ENCODE results near the gene COL23A1. TPM values are rescaled to one million over a fixed set of nuclear protein-coding genes. Genes with fewer than 3 reads are reported as not detected.

The COL23A1 gene
- total RNA-seq, 1 donor from 2014 or later: 0.13 TPM

DNA sequence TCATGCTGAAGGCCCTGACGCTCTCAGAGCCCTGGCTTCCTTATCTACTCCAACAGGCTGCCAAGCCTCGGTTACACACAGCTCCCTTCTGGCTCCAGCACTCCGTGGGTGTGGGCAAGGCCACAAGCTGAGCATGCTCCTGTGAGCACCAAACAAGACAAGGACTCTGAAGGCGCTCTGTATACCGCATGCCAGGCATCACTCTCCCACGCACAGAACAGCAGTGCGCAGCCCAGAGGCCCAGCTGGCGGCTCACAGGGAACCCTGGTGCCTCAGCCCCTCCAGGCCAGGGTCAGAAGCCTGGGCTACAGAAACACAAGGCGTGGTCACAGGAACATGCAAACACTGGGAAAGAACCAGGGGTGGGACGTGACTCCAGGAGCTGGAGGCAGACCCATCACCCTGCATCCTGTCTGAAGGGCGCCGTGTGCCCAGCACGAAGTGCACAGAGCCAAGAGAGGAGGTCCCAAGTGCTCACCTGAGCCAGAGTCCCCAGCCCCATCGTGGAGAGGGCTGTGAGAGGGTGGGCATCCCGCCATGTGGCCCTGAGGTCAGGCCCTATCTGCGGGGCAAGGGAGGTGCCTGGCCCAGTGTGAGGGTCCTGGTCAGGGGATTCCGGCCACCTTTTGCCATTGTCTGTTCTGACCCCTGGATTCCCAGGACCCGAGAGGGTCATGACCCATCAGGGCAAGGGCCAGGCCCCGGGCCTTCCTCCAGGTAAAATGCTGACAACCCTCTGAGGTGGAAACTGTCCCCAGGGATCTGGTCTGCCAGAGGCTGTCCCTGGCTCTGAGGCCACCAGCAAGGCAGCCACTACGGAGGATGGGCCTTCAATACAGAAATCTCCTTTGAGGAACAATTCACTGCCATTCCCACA, 54.7 kb downstream of the COL23A1 start:
- DNase-seq (ENCODE audit: low read depth in 2 of 2): no peak

DNA sequence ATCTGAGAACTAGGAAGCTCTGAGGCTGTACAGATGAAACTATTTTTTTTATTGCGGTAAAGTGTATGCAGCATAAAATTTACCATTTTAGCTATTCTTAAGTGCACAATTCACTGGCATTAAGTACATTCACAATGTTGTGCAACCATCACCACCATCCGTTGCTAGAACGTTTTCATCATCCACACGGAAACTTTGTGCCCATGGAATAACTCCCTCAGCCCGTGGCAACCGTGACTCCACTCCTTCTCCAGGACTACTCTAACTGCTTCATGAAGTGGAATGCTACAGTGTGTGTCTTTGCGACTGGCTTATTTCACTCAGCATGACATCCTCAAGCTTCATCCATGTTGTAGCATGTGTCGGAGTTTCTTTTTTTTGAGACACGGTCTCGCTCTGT, 57.1 kb downstream of the COL23A1 start:
- DNase-seq (ENCODE audit: low read depth in 2 of 2): no peak

DNA sequence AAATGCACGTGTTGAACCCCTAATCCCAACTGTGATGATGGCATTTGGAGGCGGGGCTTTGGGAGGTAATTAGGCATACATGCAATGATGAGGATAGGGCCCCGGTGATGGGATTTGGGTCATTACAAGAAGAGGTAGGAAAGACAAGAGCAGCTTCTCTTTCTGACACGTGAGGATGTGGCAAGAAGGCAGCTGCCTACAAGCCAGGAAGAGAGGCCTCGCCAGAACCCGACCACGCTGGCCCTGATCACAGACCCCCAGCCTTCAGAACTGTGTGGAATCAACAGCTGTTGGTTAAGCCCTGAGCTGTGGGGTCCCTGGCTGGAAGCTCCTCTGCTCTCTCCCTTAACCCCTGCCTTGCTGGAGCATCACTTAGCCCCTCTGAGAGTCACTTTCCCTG, 57.5 kb downstream of the COL23A1 start:
- DNase-seq (ENCODE audit: low read depth in 2 of 2): no peak

DNA sequence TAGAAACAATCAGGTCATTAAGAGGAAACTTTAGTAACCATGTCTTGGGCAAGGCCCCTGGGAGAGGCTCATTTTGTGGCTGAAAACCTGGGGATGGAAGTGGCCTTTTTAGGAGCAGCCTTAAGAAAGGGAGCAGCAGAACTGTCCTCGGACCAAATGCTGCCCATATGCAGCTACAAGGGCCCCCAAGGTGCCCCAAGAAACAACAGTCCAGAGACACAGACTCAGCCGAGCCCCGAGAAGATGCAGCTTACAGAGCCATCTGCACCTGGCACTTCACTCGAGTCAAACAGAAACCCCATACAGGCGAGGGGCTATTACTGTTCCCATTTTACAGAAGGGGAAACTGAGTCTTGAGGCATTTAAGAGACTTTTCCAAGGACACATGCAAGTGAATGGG, 58.0 kb downstream of the COL23A1 start:
- DNase-seq (ENCODE audit: low read depth in 2 of 2): no peak

DNA sequence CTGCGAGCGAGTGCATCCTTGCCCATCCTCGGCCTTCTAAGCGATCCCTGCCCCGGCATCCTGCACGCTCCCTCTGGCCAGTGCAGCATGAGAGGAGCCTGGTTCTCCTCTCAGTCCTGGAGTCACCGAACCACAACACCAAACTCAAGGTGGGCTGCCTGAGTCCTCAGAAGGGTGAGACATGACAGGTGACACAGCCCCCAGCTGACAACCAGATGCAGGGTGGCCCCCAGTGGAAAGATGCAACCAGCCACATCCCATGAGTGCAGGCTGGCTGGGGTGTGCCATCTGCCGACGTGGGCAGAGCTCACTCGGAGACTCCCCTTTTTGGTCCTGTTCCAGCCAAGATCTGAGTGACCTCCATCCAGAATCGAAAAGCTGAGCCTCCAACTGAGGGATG, 58.4 kb downstream of the COL23A1 start:
- DNase-seq (ENCODE audit: low read depth in 2 of 2): no peak

DNA sequence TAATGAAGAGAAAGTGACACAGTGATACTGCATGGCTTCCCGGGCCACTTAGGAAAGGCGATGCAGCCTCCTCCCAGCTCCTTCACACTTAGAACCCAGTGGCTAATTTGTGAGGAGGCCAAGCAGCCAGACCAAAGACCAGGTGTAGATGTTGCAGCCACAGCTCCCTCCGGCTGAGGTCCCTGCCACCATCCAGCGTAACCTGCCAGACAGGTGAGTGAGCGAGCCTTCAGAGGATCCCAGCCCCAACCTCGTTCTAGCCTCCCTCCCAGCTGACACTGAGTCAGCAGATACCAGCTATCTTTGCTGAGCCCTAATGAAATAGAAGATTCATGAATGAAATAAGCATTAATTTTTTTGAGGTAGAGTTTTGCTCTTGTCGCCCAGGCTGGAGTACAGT, 59.7 kb downstream of the COL23A1 start:
- no peak for DNase-seq (ENCODE audit: low read depth in 2 of 2)

DNA sequence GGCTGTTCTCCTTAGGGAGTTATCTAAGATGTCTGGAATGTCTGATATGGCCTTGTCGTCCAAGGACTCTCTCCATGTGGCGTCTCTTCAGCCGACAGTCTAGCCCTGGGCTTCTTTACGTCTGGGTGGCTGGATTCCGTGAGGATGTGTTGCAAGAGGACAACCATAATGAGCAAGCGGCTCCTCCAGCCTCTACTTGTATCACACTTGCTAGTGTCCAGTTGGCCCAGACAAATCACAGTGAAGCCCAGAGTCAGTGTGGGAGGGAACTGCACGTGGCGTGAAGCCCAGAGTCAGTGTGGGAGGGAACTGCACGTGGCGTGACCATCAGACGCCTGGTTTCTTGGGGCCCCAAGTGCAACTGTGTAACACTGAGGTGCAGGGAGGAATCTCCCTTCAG, 61.1 kb downstream of the COL23A1 start:
- DNase-seq (ENCODE audit: low read depth in 2 of 2): no peak

DNA sequence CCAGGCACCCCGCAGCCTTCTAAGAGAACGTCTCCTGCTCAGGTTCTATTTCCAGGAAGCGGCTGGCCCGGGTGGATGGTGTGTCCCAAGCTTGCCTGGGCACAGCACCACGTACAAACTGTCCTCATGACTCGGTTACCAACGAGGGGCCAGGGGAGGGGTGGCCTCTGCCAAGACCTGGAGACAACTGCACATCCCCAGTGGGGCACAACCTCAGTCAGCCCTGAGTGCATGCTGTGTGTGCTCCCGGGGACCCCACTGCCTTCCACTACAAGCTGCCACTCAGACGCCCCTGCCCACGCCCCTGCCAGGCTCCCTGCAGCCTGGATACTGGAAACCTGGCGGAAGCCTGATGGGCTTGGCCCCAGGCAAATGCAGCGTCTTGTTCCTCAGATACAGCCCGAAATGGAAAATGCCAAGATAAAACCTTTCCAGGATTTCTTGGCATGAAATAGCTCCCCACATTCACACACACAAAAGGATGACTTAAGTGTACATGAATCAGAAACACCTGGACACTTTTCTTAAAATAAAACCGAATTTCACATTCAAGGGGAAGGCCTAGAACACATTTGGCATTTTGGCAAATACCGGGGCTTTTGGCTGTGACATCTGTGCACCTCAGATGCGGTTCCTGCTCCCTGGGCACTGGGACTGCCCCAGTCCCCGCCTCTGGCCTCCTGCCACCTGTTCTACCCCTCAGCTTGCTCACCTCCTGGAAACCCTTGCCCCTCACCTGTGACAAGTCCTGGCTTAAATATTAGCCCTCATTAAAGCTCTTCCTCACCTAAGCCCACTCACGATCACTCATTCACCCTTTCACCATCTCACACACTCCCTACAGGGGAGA, 62.5 kb downstream of the COL23A1 start:
- no peak for DNase-seq (ENCODE audit: low read depth in 2 of 2)

DNA sequence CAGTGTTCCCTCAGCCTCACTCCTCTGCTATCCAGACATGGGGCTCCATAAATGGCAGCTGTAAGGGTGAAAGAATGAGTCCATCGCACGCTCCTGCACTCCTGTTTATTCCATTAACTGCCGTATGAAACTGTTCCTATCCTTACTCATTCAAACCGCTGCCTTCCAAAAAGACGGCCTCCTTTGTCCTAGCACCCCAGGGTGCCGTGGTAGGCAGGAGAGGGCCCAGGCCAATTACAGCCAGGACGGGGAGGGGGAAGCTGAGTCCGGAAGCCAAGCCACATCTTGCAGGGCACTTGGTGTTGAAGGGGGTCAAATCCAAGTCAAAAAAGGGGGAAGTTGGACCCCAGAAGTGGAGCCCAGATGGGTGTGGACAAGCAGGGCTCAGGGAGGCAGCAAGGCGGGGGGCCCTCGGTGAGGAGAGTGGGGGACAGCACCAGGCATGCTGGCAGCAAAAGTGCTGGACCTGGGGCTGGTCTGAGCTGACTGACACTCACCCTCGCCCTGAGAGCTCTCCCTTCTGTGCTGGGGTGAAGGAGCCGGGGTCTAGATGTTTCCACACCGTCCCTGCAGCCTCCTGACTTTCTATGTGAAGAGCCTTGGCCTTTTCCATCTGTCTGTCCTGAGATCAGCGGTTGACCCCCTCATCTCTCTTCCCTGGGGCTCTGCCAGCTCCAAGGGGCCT, 63.3 kb downstream of the COL23A1 start:
- DNase-seq (ENCODE audit: low read depth in 2 of 2): no peak

DNA sequence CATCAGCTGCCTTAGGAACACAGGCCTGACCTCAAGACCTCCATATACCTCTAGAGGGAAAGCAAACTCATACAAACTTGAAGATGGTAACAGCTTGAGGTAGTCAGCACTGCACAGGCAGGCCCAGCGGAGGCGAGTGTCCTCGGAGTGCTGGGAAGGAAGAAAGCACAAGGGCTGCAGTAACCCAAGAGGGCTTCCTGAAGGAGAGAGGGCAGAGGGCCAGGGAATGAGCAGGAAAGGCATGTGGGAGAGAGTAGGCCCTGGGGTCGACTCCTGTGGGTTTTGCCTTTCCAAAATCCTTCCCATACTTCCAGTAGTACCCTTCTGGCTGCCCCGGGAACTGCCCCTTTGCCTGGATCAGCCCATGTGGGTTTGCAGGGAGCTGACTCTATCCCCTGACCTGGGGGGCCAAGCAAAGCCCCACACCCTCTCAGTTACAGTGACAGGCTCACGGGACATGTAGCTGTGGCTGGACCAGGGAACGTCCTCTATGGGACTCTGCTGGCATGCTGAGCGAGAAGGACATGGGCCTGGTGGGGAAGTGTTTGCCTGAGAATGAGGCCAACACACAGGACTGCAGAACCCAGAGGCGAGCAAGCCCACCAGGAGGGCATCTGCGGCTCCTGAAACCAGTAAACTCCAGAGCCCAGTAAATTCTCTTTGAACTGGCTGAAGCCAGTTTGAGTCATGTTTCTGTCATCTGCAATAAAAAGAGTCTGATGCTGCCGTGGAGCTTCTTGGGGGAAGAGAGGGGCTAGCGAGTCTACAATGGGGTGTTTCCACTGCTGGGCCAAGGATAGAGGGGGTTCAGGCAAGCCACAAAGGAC, 64.1 kb downstream of the COL23A1 start:
- DNase-seq (ENCODE audit: low read depth in 2 of 2): no peak

DNA sequence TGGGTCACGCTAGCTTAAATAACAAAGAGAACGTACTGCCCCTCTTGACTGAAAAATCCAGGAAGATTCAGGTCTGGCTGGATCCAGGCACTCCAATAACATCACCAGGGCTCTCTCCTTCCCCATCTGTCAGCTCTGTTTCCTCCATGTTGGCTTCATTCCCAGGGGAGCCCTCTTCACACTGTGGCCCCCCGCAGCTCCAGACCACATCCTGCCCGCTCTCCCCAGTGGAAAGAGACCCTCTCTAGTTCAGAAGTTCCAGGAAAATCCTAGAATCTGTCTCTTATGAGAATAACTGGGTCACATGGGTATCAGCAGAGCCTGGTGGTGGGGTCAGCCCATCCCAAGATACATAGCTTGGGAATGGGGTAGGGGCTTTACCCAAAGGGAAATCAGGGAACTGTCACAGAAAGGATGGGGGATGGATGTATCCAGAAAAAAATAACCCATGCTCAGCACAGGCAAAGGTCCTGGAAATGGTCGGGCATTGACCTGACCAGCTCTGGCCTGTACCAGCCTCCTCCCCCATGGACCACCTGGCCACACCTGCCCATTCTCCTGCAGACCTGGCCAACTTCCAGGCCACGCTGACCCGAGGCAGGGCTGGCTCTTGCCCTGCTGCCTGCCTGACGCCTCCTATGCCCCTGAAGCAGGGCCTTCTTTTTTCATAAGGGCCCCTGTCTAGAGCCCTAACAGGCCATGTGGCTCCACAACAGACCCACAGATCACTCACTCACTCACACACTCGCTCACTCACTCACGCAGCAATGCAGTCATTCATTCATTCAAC, 65.9 kb downstream of the COL23A1 start:
- DNase-seq (ENCODE audit: low read depth in 2 of 2): no peak

DNA sequence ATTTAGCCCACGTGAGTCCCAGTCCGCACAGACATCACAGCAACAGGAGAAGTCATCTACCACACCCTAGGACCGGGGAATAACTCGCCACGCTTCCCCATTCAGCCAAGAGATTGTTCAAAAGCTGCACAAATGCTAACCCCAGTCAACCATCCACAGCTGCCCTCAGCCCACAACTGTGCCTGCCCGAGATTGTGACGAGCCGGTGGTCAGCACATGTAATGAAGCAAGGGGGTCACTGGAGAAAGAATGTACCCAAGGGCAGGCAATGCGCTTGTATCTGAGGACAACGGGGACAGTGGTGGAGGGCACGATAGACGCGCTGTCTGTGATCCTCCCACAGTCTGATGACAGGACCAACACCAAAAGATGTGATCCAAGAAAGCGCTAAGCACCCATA, 67.8 kb downstream of the COL23A1 start:
- no peak for DNase-seq (ENCODE audit: low read depth in 2 of 2)

DNA sequence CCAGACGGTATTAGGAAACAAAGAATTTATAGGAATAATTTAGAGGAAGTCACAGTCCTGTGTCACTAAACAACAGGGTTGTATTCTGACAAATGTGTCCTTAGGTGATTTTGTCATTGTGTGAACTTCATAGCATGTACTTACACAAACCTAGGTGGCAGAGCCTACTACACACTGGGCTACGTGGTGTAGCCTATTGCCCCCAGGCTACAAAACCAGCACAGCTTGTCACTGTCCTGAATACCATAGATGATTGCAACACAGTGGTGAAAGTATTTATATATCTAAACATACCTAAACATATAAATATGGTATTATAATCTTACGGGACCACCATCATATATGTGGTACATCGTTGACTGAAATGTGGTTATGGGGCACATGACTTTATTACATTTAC, 69.3 kb downstream of the COL23A1 start:
- no peak for DNase-seq (ENCODE audit: low read depth in 2 of 2)

DNA sequence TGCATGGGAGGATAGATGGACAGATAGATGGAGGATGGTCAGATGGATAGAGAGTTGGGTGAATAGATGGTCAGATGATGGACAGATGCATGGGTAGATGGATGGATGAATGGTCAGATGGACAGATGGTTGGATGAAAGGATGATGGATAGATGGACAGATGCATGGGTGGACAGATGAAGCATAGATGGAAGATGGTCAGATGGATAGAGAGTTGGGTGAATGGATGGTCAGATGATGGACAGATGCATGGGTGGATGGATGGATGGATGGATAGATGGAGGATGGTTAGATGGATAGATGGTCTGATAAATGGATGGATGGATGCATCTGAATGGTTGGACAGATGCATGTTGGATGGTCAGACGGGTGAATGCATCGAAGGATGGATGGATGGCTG, 70.4 kb downstream of the COL23A1 start:
- DNase-seq (ENCODE audit: low read depth in 2 of 2): no peak

DNA sequence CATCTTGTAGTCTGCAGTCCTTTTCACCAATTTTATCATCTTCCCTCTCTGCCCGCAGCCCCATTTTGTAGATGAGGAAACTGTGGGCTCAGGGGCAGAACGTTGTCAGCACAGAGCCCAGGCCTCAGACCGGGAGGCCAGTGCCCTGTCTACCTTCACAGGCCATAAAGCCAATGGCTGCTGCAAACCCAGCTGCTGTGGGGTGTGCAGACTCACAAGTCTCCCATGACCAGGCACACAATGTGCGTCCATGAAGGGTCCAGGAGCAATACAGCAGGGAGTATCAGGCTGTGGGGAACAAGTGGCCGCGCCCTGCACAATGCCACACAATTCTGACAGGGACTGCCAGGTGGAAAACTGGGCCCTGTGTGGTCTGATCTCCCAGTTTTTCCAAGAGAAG, 71.0 kb downstream of the COL23A1 start:
- no peak for DNase-seq (ENCODE audit: low read depth in 2 of 2)

DNA sequence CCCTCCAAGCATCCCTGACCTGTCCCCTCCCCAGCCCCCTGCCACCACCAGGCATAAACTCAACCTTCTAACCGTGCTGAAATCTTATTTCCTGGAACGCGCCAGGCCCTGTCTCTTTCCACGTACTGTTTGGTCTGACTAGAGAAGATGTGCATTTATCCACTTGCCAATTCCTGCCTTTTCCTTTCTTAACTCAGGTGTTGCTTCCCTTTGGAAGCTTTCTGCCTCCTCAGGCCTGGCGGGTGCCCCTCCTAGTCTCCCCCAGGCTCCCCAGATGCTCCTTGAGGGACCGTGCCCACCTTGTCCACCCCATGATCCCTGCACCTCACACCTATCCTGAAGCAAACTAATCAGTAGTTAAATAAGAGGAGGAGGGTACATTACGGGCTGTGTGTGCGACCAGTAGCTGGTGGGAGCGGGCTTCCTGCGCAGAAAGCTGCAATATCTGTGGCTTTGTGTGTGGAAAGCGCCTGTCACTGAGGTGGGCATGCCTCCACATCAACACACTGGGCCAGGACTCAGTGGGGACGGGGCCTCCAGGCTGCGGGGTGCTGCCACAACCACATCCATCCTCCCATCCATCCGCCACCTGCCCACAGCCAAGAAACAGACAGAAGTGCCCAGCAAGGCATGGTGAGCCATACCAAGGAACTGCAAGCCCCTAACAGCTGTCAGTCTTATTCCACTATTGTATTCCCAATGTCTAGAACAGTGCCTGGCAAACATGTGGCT, 73.5 kb downstream of the COL23A1 start:
- no peak for DNase-seq (ENCODE audit: low read depth in 2 of 2)

DNA sequence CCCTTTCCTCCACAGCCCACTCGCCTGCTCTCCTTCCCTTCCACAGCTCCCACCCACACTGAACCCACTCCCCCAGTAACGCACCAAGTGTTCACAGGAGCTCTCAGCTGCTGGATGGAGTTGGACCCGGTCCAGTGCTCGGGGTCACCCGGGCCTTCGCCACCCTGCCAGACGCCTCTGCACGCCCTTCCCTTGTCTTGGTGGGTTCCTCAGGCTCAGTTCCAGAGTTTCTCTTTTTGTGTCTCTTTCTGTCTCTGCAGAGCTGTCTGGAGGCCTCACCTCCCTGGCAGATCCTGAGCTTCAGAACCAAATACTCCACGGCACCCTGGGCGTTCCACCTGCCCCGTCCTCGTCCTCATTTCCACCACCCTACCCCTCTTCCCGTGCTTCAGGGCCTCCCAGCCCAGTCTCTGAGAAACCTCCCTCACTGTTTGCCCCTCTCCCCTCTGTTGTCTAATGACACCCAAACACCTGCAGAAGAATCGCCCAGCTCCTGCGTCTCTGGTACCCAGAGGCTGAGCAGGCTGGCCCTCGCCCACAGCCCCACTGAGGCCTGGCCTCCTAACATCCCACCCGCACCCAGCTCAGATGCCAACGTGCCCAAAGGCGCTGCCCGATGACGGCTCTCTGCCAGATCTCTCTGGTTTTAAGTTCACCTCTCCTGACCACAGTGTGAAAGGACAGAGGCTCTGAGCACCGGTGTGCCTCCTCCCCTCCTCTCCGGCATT, 74.3 kb downstream of the COL23A1 start:
- no peak for DNase-seq (ENCODE audit: low read depth in 2 of 2)

DNA sequence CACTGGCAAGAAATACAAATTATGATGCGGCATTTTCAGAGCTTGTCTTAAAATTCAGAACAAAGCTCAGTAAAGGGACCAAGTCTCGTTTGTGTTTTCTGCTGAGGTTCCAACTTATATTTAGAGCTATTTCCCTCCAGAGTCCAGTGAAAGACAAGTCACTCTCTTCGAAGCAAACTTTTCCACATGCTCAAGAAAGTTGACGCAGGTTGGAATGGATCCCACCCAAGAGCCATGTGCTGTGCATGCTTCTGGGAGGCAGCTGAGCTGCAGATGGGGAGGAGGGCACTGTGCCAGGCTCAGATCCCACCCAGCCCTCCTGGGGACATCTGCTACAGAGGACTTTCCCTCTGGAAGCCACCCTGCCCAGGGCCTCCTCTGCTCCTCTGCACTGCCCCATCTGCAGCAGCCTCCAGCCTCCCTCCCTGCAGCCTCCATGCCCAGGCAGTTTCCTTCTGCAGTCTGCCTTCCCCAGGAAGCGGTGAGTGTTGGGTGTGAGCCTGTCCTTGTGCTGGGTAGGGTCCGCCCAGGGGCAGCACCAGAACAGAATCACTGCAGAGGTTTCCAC, 75.3 kb downstream of the COL23A1 start:
- DNase-seq (ENCODE audit: low read depth in 2 of 2): no peak

DNA sequence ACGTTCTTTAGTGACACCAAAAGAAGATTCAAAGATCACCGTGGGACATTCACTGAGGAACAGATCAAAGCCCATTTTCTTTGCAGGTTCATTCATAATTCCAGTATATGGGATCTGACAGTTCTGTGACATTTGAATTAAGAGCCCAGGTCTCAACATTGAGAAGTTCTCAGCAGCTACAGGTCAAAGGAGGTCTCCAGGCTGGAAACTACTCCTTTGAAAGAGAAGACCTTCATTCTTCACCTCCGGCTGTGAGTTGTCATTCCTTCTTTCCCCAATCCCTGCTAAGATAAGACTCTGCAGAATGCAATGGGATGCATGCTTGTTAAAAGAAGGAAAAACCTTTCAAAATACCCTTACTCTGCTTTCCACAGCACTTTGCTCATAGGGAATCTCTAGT, 79.0 kb downstream of the COL23A1 start:
- no peak for DNase-seq (ENCODE audit: low read depth in 2 of 2)

Data from dermis microvascular lymphatic vessel endothelial cell (primary cell).